Measurements from ENCODE around the gene AP2A1.

DNA sequence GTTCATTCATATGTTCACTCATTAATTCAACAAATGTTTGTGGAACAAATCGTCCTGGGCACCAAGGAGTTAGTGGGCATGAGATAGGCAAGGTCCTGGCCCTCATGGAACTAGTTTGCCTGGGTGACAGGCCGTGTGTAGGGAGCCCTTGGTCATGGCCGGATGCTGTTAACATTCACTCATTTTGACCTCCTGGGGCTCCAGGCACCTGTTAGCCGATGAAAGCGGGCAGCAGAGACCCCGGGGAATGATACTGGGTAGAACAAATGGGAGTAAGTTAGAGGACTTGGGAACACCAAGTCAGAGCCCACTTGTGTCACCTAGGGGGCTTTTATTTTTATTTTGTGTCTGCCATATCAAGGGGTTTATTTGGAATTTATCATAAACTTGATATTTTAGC is 57.9 kb downstream of the AP2A1 start:
- TF ChIP-seq POLR2A (IDR thresholded peaks at IDR 0.05; ENCODE audit: low read depth, low read length) (no peak), POLR2AphosphoS5 (IDR thresholded peaks at IDR 0.05; ENCODE audit: low read depth, low read length) (no peak)

All from GM12892 (cell line).